Measurements from ENCODE around the gene CERT1. TPM values are rescaled to one million over a fixed set of nuclear protein-coding genes. Genes with fewer than 3 reads are reported as not detected.

The CERT1 gene
- total RNA-seq, 1 experiment from 2014 or later = 50.2 TPM

DNA sequence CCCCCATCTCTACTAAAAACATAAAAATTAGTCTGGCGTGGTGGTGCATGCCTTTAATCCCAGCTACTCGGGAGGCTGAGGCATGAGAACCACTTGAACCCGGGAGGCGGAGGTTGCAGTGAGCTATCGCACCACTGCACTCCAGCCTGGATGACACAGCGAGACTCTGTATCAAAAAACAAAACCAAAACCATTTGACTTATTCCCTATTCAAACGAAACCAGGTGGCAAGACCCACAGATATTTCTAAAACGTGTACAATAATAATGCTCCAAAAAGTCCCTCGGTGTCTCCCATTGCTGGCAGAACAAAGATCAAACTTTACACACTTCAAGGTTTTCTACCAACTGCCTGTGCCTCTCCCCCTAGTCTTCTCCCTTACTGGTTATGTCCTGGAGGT lies 144.6 kb downstream of the CERT1 start:
- Histone ChIP-seq H4K20me1 (ENCODE audit: control insufficient read depth, insufficient read depth, insufficient read length) (no peaks in the 10 kb centered on the region), H2BK12ac (ENCODE audit: insufficient read length, low read depth, low read length) (no peak overlapping the region), H3K9me3 (ENCODE audit: control insufficient read depth, low read depth, low read length) (no peaks in the 10 kb centered on the region), H3K27me3 (ENCODE audit: insufficient read depth, low read length) (no peaks in the 10 kb centered on the region), H3K23ac (ENCODE audit: insufficient read length, low read depth, low read length) (no peak overlapping the region), H3K79me2 (ENCODE audit: insufficient read depth, low read length) (no peaks in the 10 kb centered on the region), H4K91ac (ENCODE audit: insufficient read length, low read depth, low read length) (no peak overlapping the region), H3K9ac (ENCODE audit: extremely low read depth, insufficient read length, low read length) (no peak overlapping the region), H3K56ac (ENCODE audit: insufficient read length, low read depth, low read length) (no peak overlapping the region), H2AFZ (ENCODE audit: low read length) (no peak overlapping the region), H4K5ac (ENCODE audit: insufficient read length, low read depth, low read length) (no peak overlapping the region), H3K27ac (ENCODE audit: insufficient read length, low read depth, low read length) (no peak overlapping the region), H2BK20ac (ENCODE audit: low read depth, low read length, poor library complexity, severe bottlenecking) (no peak overlapping the region), H2BK15ac (ENCODE audit: low read depth, low read length) (no peak overlapping the region), H3K4me1 (ENCODE audit: insufficient read depth, low read length) (no peaks in the 10 kb centered on the region), H3K14ac (ENCODE audit: insufficient read depth, low read length) (no peak overlapping the region), H4K8ac (replicated peaks; ENCODE audit: insufficient read length, low read depth, low read length) (no peak overlapping the region), H2BK120ac (ENCODE audit: low read depth, low read length, poor library complexity, severe bottlenecking) (no peak overlapping the region), H3T11ph (ENCODE audit: low read length) (no peak overlapping the region), H3K4ac (ENCODE audit: low read depth, low read length) (no peak overlapping the region), H3K18ac (ENCODE audit: insufficient read length, low read depth, low read length) (no peak overlapping the region), H3K79me1 (ENCODE audit: insufficient read depth, low read depth, low read length, poor library complexity, severe bottlenecking) (no peaks in the 10 kb centered on the region), H3K4me2 (ENCODE audit: insufficient read depth, insufficient read length, low read length) (no peak overlapping the region), H2BK5ac (ENCODE audit: insufficient read length, low read length) (no peak overlapping the region), H2AK5ac (ENCODE audit: insufficient read length, low read length) (no peak overlapping the region), H3K23me2 (ENCODE audit: insufficient read length, low read depth, low read length, poor library complexity, severe bottlenecking) (no peaks in the 10 kb centered on the region)
- Mint-ChIP-seq H3K4me3 (no peak overlapping the region), H3K36me3 (ENCODE audit: insufficient read depth in 1 of 3, low read depth in 3 of 3) (peaks cover 0 to 13% (median 6%) of the 10 kb centered on the region in 3 experiments; a peak in 4 of 7 replicates), H3K27me3 (ENCODE audit: low read depth) (no peaks in the 10 kb centered on the region; the same call in 1 of the 2 replicates), H3K27ac (no peak overlapping the region; a peak in 1 of 7 replicates), H3K9me3 (no peaks in the 10 kb centered on the region), H3K4me1 (peaks cover 27 to 28% of the 10 kb centered on the region in 2 experiments)
- no peak for DNase-seq
- TF ChIP-seq, protein P1, sequence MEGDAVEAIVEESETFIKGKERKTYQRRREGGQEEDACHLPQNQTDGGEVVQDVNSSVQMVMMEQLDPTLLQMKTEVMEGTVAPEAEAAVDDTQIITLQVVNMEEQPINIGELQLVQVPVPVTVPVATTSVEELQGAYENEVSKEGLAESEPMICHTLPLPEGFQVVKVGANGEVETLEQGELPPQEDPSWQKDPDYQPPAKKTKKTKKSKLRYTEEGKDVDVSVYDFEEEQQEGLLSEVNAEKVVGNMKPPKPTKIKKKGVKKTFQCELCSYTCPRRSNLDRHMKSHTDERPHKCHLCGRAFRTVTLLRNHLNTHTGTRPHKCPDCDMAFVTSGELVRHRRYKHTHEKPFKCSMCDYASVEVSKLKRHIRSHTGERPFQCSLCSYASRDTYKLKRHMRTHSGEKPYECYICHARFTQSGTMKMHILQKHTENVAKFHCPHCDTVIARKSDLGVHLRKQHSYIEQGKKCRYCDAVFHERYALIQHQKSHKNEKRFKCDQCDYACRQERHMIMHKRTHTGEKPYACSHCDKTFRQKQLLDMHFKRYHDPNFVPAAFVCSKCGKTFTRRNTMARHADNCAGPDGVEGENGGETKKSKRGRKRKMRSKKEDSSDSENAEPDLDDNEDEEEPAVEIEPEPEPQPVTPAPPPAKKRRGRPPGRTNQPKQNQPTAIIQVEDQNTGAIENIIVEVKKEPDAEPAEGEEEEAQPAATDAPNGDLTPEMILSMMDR (conservative IDR thresholded peaks at IDR 0.05) = no peak
- WGBS (ENCODE audit: extremely low coverage, insufficient read length, low lambda C conversion rate) = no CpG with 5 or more reads among the region's 9 CpGs

Data from H9 (cell line).